ENCODE measurements around the gene COLQ.

The COLQ gene

GRCh38 chr3:15520185-15520584, 1.3 kb downstream of the COLQ start:
- DNase-seq (ENCODE audit: low read depth): no peak

DNA sequence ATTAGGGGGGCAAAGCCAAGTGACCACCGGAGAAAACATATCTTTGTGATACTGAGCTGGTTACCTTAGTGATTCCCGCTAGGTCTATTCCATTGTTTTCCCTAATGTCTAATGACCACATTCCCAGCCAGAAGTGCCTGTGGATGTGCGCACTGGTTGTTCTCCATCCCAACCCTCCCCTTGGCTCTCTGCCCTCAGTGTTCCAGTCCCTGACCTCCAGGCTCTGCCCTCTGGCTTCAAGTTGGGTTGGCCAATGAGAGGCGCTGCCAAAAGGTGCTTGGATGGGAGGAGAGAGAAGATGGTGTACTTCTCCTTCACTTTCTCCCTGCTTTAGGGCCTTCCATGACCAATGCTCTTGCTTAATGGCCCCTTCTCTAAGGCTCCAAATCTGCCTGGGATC, 2.4 kb downstream of the COLQ start:
- no peak for DNase-seq (ENCODE audit: low read depth)

- DNase-seq (ENCODE audit: low read depth): no peak
These were observed 6.7 kb downstream of the COLQ start for GRCh38 chr3:15514663-15515340.

DNA sequence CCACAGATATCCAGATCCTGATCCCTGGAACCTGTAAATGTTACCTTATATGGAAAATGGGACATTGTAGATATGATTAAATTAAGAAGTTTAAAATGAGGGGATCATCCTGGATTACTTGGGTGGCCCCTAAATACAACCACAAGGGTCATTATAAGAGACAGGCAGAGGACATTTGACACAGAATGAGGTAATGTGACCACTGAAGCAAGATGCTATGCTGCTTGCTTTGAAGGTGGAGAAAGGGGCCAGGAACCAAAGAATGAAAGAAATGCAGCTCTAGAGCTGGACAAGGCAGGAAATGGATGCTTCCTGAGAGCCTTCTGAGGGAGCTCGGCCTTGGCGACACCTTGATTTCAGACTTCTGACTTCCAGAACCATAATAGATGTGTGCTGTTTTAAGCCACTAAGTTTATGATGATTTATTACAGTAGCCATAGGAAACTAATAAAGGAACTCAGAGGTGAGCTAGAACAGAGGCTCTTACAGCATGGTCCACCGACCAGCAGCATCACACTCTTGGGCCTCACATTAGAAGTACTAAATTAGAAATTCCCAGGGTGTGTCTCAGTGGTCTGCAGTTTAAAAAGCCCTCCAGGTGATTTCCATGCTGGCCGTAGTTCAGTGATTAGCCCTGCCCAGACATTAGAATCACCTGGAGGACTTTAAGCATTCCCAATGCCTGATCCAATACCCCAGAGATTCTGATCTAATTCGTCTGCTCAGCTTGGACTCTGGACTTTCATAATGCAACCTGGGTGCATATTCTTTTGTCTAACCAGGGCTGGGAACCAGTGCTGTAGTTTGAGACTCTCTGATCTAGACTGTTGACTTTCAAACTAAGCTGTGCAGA, 7.5 kb downstream of the COLQ start:
- no peak for DNase-seq (ENCODE audit: low read depth)

DNA sequence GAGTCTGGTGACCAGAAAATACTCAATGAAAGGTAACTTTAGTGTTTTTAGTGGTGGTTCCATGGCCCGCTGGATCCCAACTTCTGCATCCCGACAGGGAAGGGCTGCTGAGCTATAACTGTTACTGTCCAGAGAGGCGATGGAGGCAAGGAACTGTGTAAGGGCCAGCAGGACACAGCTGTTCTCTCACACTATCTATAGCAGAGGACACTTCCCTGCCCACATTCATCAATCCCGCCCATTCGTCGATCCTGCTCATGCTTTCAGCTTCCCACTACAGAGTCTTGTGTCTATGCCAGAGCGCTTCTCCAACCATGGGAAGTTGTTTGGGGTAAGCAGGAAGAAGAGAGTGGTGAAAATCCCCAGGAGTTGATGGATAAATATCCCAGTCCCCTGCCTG, 8.4 kb downstream of the COLQ start:
- no peak for DNase-seq (ENCODE audit: low read depth)

DNA sequence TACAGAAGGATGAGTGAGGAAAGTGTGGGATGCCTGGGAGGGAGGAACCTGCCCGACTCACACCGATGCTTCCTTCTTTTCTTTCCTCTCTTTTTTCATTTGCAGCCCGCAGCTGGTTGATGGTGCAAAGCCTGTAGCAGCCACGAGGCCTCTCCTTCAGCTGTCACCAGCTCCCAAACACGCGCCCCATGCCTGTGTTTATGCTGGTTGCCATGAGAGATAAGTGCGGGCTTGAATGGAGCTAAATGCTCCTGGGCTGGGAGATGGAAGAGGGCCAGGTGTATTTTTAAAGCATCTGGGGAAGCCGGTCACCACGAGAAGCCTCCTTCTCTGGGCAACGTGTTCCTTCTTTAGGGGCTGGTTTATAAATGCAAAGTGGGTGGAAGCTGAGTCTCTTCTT, 9.3 kb downstream of the COLQ start:
- no peak for DNase-seq (ENCODE audit: low read depth)

DNA sequence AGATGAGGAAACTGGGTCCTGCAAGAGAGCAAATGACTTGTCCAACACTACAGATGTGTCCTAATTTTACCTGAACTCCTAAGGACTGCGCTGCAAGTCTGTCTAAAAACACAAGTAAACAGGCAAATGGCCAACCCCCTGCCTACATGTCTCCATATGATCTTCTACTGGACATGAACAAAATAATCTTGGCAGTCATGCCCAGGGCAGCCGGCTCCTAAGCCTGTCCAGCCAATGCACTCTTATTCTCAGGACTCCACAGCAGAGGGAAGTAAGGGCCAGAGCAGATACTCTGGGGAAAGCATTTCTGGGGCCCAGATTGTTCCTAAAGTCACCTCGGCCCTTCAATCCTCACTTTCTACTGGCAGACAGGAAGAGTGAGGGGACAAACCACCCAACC, 10.3 kb downstream of the COLQ start:
- no peak for DNase-seq (ENCODE audit: low read depth)

GRCh38 chr3:15510493-15510892, 11.0 kb downstream of the COLQ start:
- DNase-seq (ENCODE audit: low read depth): no peak

GRCh38 chr3:15506571-15506970, 14.9 kb downstream of the COLQ start:
- no peak for DNase-seq (ENCODE audit: low read depth)

DNA sequence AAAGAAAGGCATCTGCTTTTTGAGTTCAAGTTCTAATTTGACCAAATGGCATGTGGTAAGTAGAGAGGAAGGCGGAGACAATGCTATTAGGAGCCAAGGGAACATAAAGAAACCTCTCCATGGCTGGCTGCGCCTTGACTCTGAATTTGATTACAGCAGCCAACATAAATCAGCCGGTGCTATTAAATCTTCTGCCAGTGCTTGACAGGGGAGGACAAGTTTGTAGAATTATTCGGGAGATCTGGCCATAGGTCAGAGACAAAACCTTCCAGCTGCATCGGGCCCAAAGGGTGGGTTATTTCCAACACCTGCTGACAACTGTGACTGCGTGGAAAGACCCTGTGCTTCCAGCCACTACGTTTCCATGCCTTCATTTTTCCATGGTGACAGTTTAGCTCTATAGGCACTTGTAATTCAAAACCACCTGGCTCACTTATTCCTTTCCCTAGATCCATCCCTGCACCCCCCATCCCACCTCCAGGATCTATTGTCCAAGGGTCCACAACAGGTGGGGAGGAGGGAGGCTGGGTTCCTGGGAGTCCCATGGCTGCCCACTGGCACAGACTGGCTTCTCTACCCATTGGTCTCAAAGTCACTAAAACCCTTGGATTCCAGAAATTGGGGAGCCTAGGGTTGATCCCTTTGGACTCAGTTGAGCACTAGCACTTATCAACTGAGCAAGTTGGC, 15.9 kb downstream of the COLQ start:
- no peak for DNase-seq (ENCODE audit: low read depth)

DNA sequence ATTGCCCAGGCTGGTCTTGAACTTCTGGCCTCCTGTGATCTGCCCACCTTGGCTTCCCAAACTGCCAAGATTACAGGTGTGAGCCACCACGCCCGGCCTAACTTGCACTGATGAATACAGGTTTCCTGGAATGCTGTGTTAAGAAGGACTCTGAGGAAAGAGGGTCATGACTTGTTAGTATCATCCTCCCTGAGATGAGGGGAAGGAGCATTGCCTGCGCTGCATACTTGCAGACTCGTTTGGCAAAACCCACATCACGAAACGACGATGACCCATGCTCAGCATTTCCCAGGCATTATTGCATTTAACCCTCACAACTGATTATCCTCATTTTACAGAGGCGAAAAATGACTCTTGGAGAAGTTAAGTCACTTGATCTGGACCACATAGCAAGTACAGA, 18.9 kb downstream of the COLQ start:
- DNase-seq (ENCODE audit: low read depth): no peak

GRCh38 chr3:15501126-15501525, 20.4 kb downstream of the COLQ start:
- DNase-seq (ENCODE audit: low read depth): no peak

- no peak for DNase-seq (ENCODE audit: low read depth)
These were observed 21.3 kb downstream of the COLQ start for GRCh38 chr3:15500107-15500724.

GRCh38 chr3:15499536-15499935, 22.0 kb downstream of the COLQ start:
- no peak for DNase-seq (ENCODE audit: low read depth)

GRCh38 chr3:15498431-15499214, 22.9 kb downstream of the COLQ start:
- DNase-seq (ENCODE audit: low read depth): no peak

- DNase-seq (ENCODE audit: low read depth): no peak
These were observed 23.5 kb downstream of the COLQ start for GRCh38 chr3:15497964-15498363.

DNA sequence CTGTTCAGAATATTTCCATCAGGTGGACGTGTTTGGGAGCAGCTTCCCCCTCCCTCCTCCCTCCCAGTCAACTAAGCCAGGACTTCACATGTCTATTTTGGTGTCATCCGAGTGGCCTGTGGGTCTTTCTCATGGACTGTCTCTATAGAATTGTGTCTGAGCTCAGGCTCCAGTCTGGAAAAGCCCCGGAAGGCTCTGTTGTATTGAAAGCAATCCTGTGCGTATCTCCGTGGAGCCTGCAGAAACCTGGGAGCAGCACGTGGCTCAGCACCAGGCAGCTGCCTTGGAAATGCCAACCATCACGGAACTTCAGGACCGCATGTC, 25.2 kb downstream of the COLQ start:
- DNase-seq (ENCODE audit: low read depth): no peak

GRCh38 chr3:15495461-15496340, 25.8 kb downstream of the COLQ start:
- no peak for DNase-seq (ENCODE audit: low read depth)

DNA sequence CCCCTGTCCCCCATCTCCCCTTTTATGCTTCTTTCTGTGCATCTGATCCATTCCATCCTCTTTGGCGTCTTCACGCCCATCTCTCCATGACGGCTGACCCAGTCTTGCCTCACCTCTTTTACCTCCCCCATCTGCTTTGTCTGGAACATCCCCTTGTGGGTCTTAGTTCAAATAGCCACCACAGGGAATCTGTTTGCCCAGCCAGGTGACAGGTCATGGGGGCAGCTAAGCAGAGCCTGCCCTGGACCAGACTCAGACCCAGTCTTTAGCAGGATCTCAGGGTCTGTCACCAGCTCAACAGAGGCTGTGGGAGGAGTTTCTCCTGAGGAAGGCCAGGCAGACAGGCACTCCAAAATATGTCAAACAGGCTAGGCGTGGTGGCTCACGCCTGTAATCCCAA, 28.1 kb downstream of the COLQ start:
- DNase-seq (ENCODE audit: low read depth): no peak

GRCh38 chr3:15492847-15493360, 28.6 kb downstream of the COLQ start:
- no peak for DNase-seq (ENCODE audit: low read depth)

GRCh38 chr3:15491143-15491542, 30.4 kb downstream of the COLQ start:
- DNase-seq (ENCODE audit: low read depth): no peak

Data from HS-5 (cell line).